Measurements from ENCODE around the gene USP22. TPM values are rescaled to one million over a fixed set of nuclear protein-coding genes. Genes with fewer than 3 reads are reported as not detected.

The USP22 gene
- total RNA-seq, 1 donor from 2014 or later, result 257 TPM

GRCh38 chr17:20992987-20993862 lies 49.6 kb downstream of the USP22 start:
- Mint-ChIP-seq H3K27me3 (ENCODE audit: unreplicated experiment) (no peaks in the 10 kb centered on the region), H3K9me3 (ENCODE audit: unreplicated experiment) (no peaks in the 10 kb centered on the region), H3K4me1 (ENCODE audit: unreplicated experiment) (peaks cover 40% of the 10 kb centered on the region), H3K36me3 (ENCODE audit: unreplicated experiment) (no peaks in the 10 kb centered on the region), H3K4me3 (ENCODE audit: unreplicated experiment) (no peak overlapping the region), H3K27ac (ENCODE audit: unreplicated experiment) (peak overlapping the region; percentile 91)
- peak; percentile 94 for DNase-seq (ENCODE audit: extremely low spot score, unreplicated experiment)
- peak; percentile 88 for TF ChIP-seq CTCF (IDR thresholded peaks at IDR 0.05)

- Mint-ChIP-seq H3K27me3 (ENCODE audit: unreplicated experiment) (no peaks in the 10 kb centered on the region), H3K9me3 (ENCODE audit: unreplicated experiment) (no peaks in the 10 kb centered on the region), H3K27ac (ENCODE audit: unreplicated experiment) (peak overlapping the region; percentile 65), H3K36me3 (ENCODE audit: unreplicated experiment) (no peaks in the 10 kb centered on the region), H3K4me3 (ENCODE audit: unreplicated experiment) (no peak overlapping the region), H3K4me1 (ENCODE audit: unreplicated experiment) (peaks cover 40% of the 10 kb centered on the region)
- TF ChIP-seq CTCF (IDR thresholded peaks at IDR 0.05), result no peak
- DNase-seq (ENCODE audit: extremely low spot score, unreplicated experiment), result no peak
Measured at GRCh38 chr17:20992416-20992815, 50.4 kb downstream of the USP22 start.

- Mint-ChIP-seq H3K27me3 (ENCODE audit: unreplicated experiment) (no peaks in the 10 kb centered on the region), H3K36me3 (ENCODE audit: unreplicated experiment) (peaks cover 8% of the 10 kb centered on the region), H3K27ac (ENCODE audit: unreplicated experiment) (peak overlapping the region; percentile 54), H3K9me3 (ENCODE audit: unreplicated experiment) (no peaks in the 10 kb centered on the region), H3K4me3 (ENCODE audit: unreplicated experiment) (no peak overlapping the region), H3K4me1 (ENCODE audit: unreplicated experiment) (peaks cover 40% of the 10 kb centered on the region)
- DNase-seq (ENCODE audit: extremely low spot score, unreplicated experiment), result no peak
- TF ChIP-seq CTCF (IDR thresholded peaks at IDR 0.05), result no peak
Measured at GRCh38 chr17:20991276-20992037, 51.4 kb downstream of the USP22 start.

- no peaks in the 10 kb centered on the region for H3K9me3 Mint-ChIP-seq (ENCODE audit: unreplicated experiment)
- no peak overlapping the region for H3K4me3 Mint-ChIP-seq (ENCODE audit: unreplicated experiment)
- peak overlapping the region; percentile 58 for H3K27ac Mint-ChIP-seq (ENCODE audit: unreplicated experiment)
- no peak for TF ChIP-seq CTCF (IDR thresholded peaks at IDR 0.05)
- H3K36me3 Mint-ChIP-seq (ENCODE audit: unreplicated experiment), result peaks cover 9% of the 10 kb centered on the region
- no peaks in the 10 kb centered on the region for H3K27me3 Mint-ChIP-seq (ENCODE audit: unreplicated experiment)
- H3K4me1 Mint-ChIP-seq (ENCODE audit: unreplicated experiment), result peaks cover 40% of the 10 kb centered on the region
- no peak for DNase-seq (ENCODE audit: extremely low spot score, unreplicated experiment)
Measured at GRCh38 chr17:20989991-20990855, 52.6 kb downstream of the USP22 start.

Measured in osteocyte (in vitro differentiated cells).